Stimulated activated naive CD4-positive, alpha-beta T cell treated with Interleukin-2 at 50 U/mL for 16 hours (primary cell): ENCODE measurements around the gene TJP2.
A peak's percentile ranks its signal among the peaks of the same experiment; 100 is the strongest.
"Not testable (repeated sequence)": the region's sequence is repeated elsewhere in the genome, so short reads cannot be mapped to it uniquely, and the experiment has no call there.

ENCODE experiments used
- DNase-seq: peaks from one replicate; lab custom pipeline; 2025; lab: John Stamatoyannopoulos, UW

Gene TJP2

GRCh38 chr9:69158471-69158870 is 15.6 kb upstream of the TJP2 start:
- DNase-seq = no peak

- not testable (repeated sequence) for DNase-seq
These were observed 9.5 kb upstream of the TJP2 start for GRCh38 chr9:69164573-69164972.

- DNase-seq = no peak
These were observed 8.5 kb upstream of the TJP2 start for GRCh38 chr9:69165581-69165980.

GRCh38 chr9:69168709-69169217 is 5.3 kb upstream of the TJP2 start:
- DNase-seq = peak; percentile 69

- no peak for DNase-seq
These were observed 3.8 kb upstream of the TJP2 start for GRCh38 chr9:69170231-69170630.

GRCh38 chr9:69171049-69171448 is 3.0 kb upstream of the TJP2 start:
- no peak for DNase-seq

- no peak for DNase-seq
These were observed 2.6 kb upstream of the TJP2 start for GRCh38 chr9:69171517-69171916.

- no peak for DNase-seq
These were observed 1.2 kb upstream of the TJP2 start for GRCh38 chr9:69172895-69173294.

- no peak for DNase-seq
These were observed 583 bp upstream of the TJP2 start for GRCh38 chr9:69173497-69173890.

GRCh38 chr9:69174616-69175463 is 763 bp downstream of the TJP2 start:
- DNase-seq = peak; percentile 62

- no peak for DNase-seq
These were observed 1.4 kb downstream of the TJP2 start for GRCh38 chr9:69175486-69175885.

GRCh38 chr9:69176471-69177171 is 2.5 kb downstream of the TJP2 start:
- no peak for DNase-seq

- no peak for DNase-seq
These were observed 4.5 kb downstream of the TJP2 start for GRCh38 chr9:69178583-69179011.

GRCh38 chr9:69179037-69179436 is 5.0 kb downstream of the TJP2 start:
- no peak for DNase-seq

- no peak for DNase-seq
These were observed 6.1 kb downstream of the TJP2 start for GRCh38 chr9:69180200-69180599.

GRCh38 chr9:69180670-69181069 is 6.6 kb downstream of the TJP2 start:
- peak; percentile 49 for DNase-seq

- DNase-seq = no peak
These were observed 7.9 kb downstream of the TJP2 start for GRCh38 chr9:69181908-69182353.

- no peak for DNase-seq
These were observed 10.2 kb downstream of the TJP2 start for GRCh38 chr9:69184266-69184665.

GRCh38 chr9:69186841-69187611 is 12.9 kb downstream of the TJP2 start:
- no peak for DNase-seq

- no peak for DNase-seq
These were observed 14.9 kb downstream of the TJP2 start for GRCh38 chr9:69188975-69189374.

GRCh38 chr9:69190086-69190862 is 16.2 kb downstream of the TJP2 start:
- no peak for DNase-seq

- DNase-seq = no peak
These were observed 16.7 kb downstream of the TJP2 start for GRCh38 chr9:69190863-69191181.
